ENCODE measurements around the gene TNRC18. TPM values are rescaled to one million over a fixed set of nuclear protein-coding genes. Genes with fewer than 3 reads are reported as not detected.

Gene TNRC18
- total RNA-seq, 1 experiment from 2014 or later: 10.2 TPM

DNA sequence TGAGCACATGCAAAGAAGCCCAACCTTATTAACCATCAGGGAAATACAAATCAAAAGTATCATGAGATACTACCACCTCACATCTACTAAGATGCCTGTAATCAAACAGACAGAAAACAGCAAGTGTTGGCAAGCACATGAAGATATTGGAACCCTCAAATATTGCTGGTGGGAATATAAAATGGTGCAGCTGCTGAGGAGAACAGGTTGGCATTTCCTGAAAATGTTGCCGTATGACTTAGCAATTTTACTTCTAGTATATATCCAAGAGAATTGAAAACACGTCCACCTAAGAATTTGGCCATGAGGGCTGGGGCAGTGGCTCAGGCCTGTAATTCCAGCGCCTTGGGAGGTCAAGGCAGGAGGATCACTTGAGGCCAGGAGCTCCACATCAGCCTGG, 39.4 kb upstream of the TNRC18 start:
- Histone ChIP-seq H3K4me2 (ENCODE audit: low read depth, low read length, poor library complexity, severe bottlenecking) (no peak overlapping the region), H3K36me3 (ENCODE audit: insufficient read depth, low read length) (no peaks in the 10 kb centered on the region), H3K4me1 (ENCODE audit: low read length) (no peaks in the 10 kb centered on the region), H3K27me3 (ENCODE audit: low read length) (no peaks in the 10 kb centered on the region), H3K9me3 (ENCODE audit: low read length) (no peaks in the 10 kb centered on the region), H3K9me2 (replicated peaks; ENCODE audit: insufficient read depth, low read length) (no peaks in the 10 kb centered on the region), H3K4me3 (ENCODE audit: low read length) (no peak overlapping the region), H4K20me1 (ENCODE audit: insufficient read depth, low read depth, low read length) (no peaks in the 10 kb centered on the region), H3K27ac (ENCODE audit: low read length) (no peak overlapping the region), H2AFZ (ENCODE audit: low read length) (no peak overlapping the region), H3K9ac (ENCODE audit: low read length) (no peak overlapping the region), H3K79me2 (ENCODE audit: low read length) (no peaks in the 10 kb centered on the region)
- no peak for DNase-seq

DNA sequence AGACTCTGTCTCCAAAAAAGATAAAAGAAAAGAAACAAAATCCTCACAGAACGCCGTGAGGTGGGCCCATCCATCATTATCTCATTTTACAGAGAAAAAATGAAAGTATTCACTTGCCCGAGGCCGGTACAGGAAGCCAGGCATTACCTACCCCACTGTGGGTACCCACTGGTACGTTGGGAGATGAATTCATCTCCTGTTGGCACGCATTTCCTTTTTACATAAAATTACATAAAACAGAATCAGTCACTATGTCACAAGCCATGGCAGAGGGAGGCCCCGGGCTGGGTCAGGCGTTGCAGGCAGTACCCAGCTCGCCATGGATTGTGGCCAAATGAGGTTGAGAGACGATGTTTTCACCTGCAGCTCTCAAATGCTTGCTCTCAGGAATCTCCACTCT, 38.6 kb upstream of the TNRC18 start:
- no peaks in the 10 kb centered on the region for H3K9me3 ChIP-seq (ENCODE audit: low read length)
- no peak for DNase-seq
- no peak overlapping the region for H3K4me3 ChIP-seq (ENCODE audit: low read length)
- H4K20me1 ChIP-seq (ENCODE audit: insufficient read depth, low read depth, low read length): no peaks in the 10 kb centered on the region
- no peak overlapping the region for H3K9ac ChIP-seq (ENCODE audit: low read length)
- H3K4me1 ChIP-seq (ENCODE audit: low read length): no peaks in the 10 kb centered on the region
- H3K9me2 ChIP-seq (replicated peaks; ENCODE audit: insufficient read depth, low read length): no peaks in the 10 kb centered on the region
- H2AFZ ChIP-seq (ENCODE audit: low read length): no peak overlapping the region
- no peaks in the 10 kb centered on the region for H3K27me3 ChIP-seq (ENCODE audit: low read length)
- no peaks in the 10 kb centered on the region for H3K79me2 ChIP-seq (ENCODE audit: low read length)
- H3K27ac ChIP-seq (ENCODE audit: low read length): no peak overlapping the region
- no peaks in the 10 kb centered on the region for H3K36me3 ChIP-seq (ENCODE audit: insufficient read depth, low read length)
- H3K4me2 ChIP-seq (ENCODE audit: low read depth, low read length, poor library complexity, severe bottlenecking): no peak overlapping the region

DNA sequence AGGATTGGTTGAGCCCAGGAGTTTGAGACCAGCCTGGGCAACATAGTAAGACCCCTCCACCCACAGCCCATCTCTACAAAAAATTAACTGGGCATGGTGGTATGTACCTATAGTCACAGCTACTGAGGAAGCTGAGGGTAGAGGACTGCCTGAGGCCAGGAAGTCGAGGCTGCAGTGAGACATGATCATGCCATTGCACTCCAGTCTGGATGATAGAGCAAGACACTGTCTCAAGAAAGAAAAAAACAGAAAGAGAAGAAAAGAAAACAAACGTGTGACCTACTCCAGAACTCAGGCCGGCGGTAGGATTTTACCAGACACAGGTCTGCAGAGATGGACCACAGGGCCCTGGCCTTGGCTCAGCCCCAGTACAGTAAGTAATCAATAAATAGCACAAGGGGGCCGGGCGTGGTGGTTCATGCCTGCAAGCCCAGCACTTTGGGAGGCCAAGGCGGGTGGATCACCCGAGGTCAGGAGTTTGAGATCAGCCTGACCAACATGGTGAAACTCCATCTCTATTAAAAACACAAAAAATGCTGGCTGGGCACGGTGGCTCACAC, 35.4 kb upstream of the TNRC18 start:
- Histone ChIP-seq H2AFZ (ENCODE audit: low read length) (no peak overlapping the region), H3K79me2 (ENCODE audit: low read length) (no peaks in the 10 kb centered on the region), H3K27me3 (ENCODE audit: low read length) (no peaks in the 10 kb centered on the region), H3K36me3 (ENCODE audit: insufficient read depth, low read length) (no peaks in the 10 kb centered on the region), H3K9me2 (replicated peaks; ENCODE audit: insufficient read depth, low read length) (no peaks in the 10 kb centered on the region), H3K9me3 (ENCODE audit: low read length) (no peaks in the 10 kb centered on the region), H3K9ac (ENCODE audit: low read length) (no peak overlapping the region), H4K20me1 (ENCODE audit: insufficient read depth, low read depth, low read length) (no peaks in the 10 kb centered on the region), H3K4me1 (ENCODE audit: low read length) (no peaks in the 10 kb centered on the region), H3K4me3 (ENCODE audit: low read length) (no peak overlapping the region), H3K4me2 (ENCODE audit: low read depth, low read length, poor library complexity, severe bottlenecking) (no peak overlapping the region), H3K27ac (ENCODE audit: low read length) (no peak overlapping the region)
- no peak for DNase-seq

DNA sequence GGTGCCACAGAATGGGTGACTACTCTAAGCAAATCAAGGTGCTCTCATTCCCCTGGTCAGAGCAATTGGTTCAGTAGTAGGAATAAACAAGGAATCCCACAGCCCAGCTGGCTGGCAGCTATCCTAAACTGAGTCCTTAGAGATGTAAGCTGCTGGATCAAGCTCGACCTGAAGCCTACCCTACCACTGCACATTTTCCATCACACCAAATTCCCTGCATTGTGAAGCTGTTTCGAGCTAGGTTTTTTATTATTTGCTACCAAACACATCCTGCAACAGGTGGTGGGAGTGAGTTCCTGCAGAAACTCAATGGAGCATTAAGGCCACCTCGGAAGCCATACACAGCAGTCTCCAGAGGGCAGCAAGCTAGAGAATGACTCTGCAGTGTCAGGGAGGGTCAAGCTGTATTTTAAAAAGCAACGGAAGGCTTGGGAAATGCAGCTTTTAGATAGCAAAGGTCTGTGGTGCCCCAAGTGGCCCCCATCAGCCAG, 33.7 kb upstream of the TNRC18 start:
- H3K79me2 ChIP-seq (ENCODE audit: low read length): no peaks in the 10 kb centered on the region
- H3K4me3 ChIP-seq (ENCODE audit: low read length): no peak overlapping the region
- H3K9me2 ChIP-seq (replicated peaks; ENCODE audit: insufficient read depth, low read length): no peaks in the 10 kb centered on the region
- no peaks in the 10 kb centered on the region for H3K27me3 ChIP-seq (ENCODE audit: low read length)
- H3K4me2 ChIP-seq (ENCODE audit: low read depth, low read length, poor library complexity, severe bottlenecking): no peak overlapping the region
- no peaks in the 10 kb centered on the region for H3K36me3 ChIP-seq (ENCODE audit: insufficient read depth, low read length)
- no peak overlapping the region for H3K27ac ChIP-seq (ENCODE audit: low read length)
- H4K20me1 ChIP-seq (ENCODE audit: insufficient read depth, low read depth, low read length): no peaks in the 10 kb centered on the region
- H3K9me3 ChIP-seq (ENCODE audit: low read length): no peaks in the 10 kb centered on the region
- no peak overlapping the region for H2AFZ ChIP-seq (ENCODE audit: low read length)
- H3K9ac ChIP-seq (ENCODE audit: low read length): no peak overlapping the region
- H3K4me1 ChIP-seq (ENCODE audit: low read length): no peaks in the 10 kb centered on the region
- no peak for DNase-seq

DNA sequence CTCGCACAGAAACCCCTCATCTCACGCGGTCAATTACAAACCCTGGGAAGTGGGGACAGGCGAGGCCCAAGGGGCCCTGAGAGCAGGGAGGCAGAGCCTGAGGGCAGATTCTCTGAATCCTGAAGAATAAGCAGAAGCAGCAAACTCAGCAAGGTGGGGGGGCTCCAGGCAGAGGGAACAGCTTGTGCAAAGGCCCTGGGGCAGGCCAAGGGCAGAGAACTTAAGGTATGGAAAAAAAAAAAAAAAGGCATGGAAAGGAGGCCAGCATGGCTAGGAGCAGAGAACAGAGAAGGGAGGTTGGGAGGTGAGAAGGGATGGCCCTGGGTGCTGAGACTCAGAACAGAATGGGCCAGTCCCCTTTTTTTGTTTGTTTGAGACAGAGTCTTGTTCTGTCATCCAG, 32.8 kb upstream of the TNRC18 start:
- Histone ChIP-seq H3K79me2 (ENCODE audit: low read length) (no peaks in the 10 kb centered on the region), H2AFZ (ENCODE audit: low read length) (no peak overlapping the region), H3K4me3 (ENCODE audit: low read length) (no peak overlapping the region), H3K9me3 (ENCODE audit: low read length) (no peaks in the 10 kb centered on the region), H3K9me2 (replicated peaks; ENCODE audit: insufficient read depth, low read length) (no peaks in the 10 kb centered on the region), H3K27me3 (ENCODE audit: low read length) (no peaks in the 10 kb centered on the region), H3K4me2 (ENCODE audit: low read depth, low read length, poor library complexity, severe bottlenecking) (no peak overlapping the region), H4K20me1 (ENCODE audit: insufficient read depth, low read depth, low read length) (no peaks in the 10 kb centered on the region), H3K9ac (ENCODE audit: low read length) (no peak overlapping the region), H3K4me1 (ENCODE audit: low read length) (no peaks in the 10 kb centered on the region), H3K36me3 (ENCODE audit: insufficient read depth, low read length) (no peaks in the 10 kb centered on the region), H3K27ac (ENCODE audit: low read length) (no peak overlapping the region)
- no peak for DNase-seq

DNA sequence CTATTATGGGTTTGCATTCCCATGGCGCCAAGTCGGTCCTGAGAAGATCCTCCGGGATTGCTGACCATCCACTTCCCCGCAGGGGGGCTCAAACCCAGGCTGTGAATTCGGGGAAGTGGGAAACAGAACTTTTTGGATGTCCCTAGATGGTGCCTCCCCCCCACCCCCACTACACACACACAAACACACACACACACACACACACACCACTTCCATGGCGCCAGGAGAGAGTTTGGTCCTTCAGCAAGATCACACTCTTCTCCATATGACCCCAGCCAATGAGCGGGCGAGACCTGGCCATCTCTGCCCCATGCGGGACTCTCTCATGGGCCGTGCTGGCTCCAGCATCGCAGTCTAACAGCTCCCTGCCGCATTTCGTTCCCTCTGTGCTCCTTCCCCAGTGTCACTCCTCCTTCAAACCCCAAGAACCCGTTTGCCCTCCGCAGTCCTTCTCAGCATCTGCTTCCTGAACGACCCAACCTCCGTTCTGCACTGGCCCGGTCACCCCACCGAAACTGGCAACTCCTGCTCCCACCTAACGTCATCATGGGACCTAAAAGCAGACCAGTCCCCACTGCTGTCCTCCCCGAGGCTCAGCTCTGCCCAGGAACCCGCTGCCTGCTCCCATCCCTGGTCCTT, 32.1 kb upstream of the TNRC18 start:
- no peaks in the 10 kb centered on the region for H3K27me3 ChIP-seq (ENCODE audit: low read length)
- H3K4me2 ChIP-seq (ENCODE audit: low read depth, low read length, poor library complexity, severe bottlenecking): no peak overlapping the region
- H3K4me1 ChIP-seq (ENCODE audit: low read length): no peaks in the 10 kb centered on the region
- no peak overlapping the region for H3K27ac ChIP-seq (ENCODE audit: low read length)
- H3K4me3 ChIP-seq (ENCODE audit: low read length): no peak overlapping the region
- H3K9me2 ChIP-seq (replicated peaks; ENCODE audit: insufficient read depth, low read length): no peaks in the 10 kb centered on the region
- H3K9me3 ChIP-seq (ENCODE audit: low read length): no peaks in the 10 kb centered on the region
- DNase-seq: no peak
- no peak overlapping the region for H2AFZ ChIP-seq (ENCODE audit: low read length)
- no peaks in the 10 kb centered on the region for H3K36me3 ChIP-seq (ENCODE audit: insufficient read depth, low read length)
- H4K20me1 ChIP-seq (ENCODE audit: insufficient read depth, low read depth, low read length): no peaks in the 10 kb centered on the region
- no peak overlapping the region for H3K9ac ChIP-seq (ENCODE audit: low read length)
- H3K79me2 ChIP-seq (ENCODE audit: low read length): no peaks in the 10 kb centered on the region

DNA sequence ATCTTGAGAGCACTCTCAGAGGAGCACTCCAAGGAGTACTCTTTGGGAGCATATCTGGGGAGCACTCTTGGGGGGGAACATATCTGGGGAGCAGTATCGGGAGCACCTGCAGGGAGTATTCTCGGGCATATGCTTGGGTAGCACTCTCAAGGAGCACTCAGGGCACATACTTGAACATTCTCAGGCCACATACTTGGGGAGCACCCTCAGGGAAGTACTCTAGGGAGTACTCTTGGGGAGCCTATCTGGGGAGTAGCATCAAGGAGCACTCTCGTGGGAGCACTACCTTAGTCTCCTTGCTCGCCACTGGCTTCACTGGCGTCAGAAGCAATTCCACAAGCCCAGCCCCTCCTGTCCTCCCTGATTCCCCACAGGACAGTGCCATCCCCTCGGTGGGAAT, 31.5 kb upstream of the TNRC18 start:
- no peak for DNase-seq
- Histone ChIP-seq H3K9me3 (ENCODE audit: low read length) (no peaks in the 10 kb centered on the region), H4K20me1 (ENCODE audit: insufficient read depth, low read depth, low read length) (no peaks in the 10 kb centered on the region), H3K4me3 (ENCODE audit: low read length) (no peak overlapping the region), H3K9me2 (replicated peaks; ENCODE audit: insufficient read depth, low read length) (no peaks in the 10 kb centered on the region), H3K4me2 (ENCODE audit: low read depth, low read length, poor library complexity, severe bottlenecking) (no peak overlapping the region), H2AFZ (ENCODE audit: low read length) (no peak overlapping the region), H3K27ac (ENCODE audit: low read length) (no peak overlapping the region), H3K27me3 (ENCODE audit: low read length) (no peaks in the 10 kb centered on the region), H3K79me2 (ENCODE audit: low read length) (no peaks in the 10 kb centered on the region), H3K9ac (ENCODE audit: low read length) (no peak overlapping the region), H3K36me3 (ENCODE audit: insufficient read depth, low read length) (no peaks in the 10 kb centered on the region), H3K4me1 (ENCODE audit: low read length) (no peaks in the 10 kb centered on the region)

DNA sequence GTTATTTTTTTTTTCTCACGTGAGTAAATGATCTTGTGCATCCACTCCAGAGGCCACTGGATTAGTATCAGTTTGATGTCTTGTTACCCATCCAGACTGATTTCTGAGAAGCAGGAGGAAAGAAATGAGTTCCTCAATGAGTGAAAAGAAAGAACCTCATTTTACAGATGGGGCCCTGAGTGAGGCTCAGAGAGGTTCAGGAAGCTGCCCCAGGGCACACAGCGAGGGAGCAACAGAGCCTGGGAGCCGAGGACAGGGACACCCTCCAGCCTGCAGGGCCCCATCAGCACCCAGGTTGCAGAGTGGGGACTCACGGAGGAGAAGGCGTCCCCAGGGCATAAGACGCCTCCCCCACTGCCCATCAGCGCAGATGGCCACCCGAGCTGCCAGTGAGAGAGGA, 30.9 kb upstream of the TNRC18 start:
- H3K27ac ChIP-seq (ENCODE audit: low read length): no peak overlapping the region
- no peaks in the 10 kb centered on the region for H3K9me2 ChIP-seq (replicated peaks; ENCODE audit: insufficient read depth, low read length)
- no peaks in the 10 kb centered on the region for H3K79me2 ChIP-seq (ENCODE audit: low read length)
- no peak for DNase-seq
- no peaks in the 10 kb centered on the region for H3K36me3 ChIP-seq (ENCODE audit: insufficient read depth, low read length)
- H2AFZ ChIP-seq (ENCODE audit: low read length): no peak overlapping the region
- H3K4me1 ChIP-seq (ENCODE audit: low read length): no peaks in the 10 kb centered on the region
- H3K4me2 ChIP-seq (ENCODE audit: low read depth, low read length, poor library complexity, severe bottlenecking): no peak overlapping the region
- H3K27me3 ChIP-seq (ENCODE audit: low read length): no peaks in the 10 kb centered on the region
- H3K9me3 ChIP-seq (ENCODE audit: low read length): no peaks in the 10 kb centered on the region
- no peak overlapping the region for H3K4me3 ChIP-seq (ENCODE audit: low read length)
- no peak overlapping the region for H3K9ac ChIP-seq (ENCODE audit: low read length)
- no peaks in the 10 kb centered on the region for H4K20me1 ChIP-seq (ENCODE audit: insufficient read depth, low read depth, low read length)
